Measurements from ENCODE around the gene RASSF8. TPM values are rescaled to one million over a fixed set of nuclear protein-coding genes. Genes with fewer than 3 reads are reported as not detected.

RASSF8 gene
- total and polyA plus RNA-seq, 2 of the 8 experiments (the other 6 are each of a cell fraction or from before 2014, with no cell fraction given) = 6.4 to 46.7 TPM

DNA sequence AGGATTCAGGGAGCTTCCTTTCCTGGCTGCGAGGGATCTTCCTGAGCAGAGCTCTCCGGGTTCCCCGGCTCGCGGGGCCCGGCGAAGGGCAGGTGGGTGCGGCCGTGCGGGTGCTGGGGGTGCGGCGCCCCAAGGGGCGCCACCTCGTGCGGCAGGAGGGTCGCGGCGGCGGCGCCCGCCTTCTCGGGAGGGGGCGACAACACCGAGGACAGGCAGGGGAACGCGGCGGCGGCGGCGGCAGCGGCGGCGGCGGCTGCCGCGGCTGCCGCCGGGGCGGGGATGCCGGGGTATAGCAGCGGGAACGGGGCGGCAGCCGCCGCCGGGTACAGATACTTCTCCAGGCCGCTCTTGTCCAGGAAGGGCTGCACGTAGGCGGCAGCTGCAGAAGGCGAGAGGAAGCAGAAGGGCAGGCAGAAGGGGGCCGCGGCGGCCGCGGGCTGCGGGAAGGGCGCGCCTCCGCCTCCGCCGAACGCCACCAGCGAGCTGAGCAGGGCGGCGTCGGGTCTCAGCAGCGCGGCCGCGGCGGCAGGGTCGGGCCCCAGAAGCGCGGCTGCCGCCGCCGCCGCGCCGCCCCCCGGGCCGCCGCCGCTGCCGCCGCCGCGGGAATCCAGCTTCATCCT is 163.7 kb downstream of the RASSF8 start:
- H3K4me2 ChIP-seq (ENCODE audit: insufficient read depth in 1 of 2, low read depth in 2 of 2, low read length in 2 of 2) = peak overlapping the region; percentile 84 to 85
- H3K4ac ChIP-seq (replicated peaks; ENCODE audit: insufficient read length, low read depth, low read length) = no peak overlapping the region
- WGBS, 2 experiments (ENCODE audit: extremely low coverage in 1 of 2, insufficient coverage in 1 of 2, insufficient read length in 1 of 2, insufficient replicate concordance in 2 of 2, low coverage in 1 of 2, low lambda C conversion rate in 2 of 2, missing lambda C conversion rate in 1 of 2) = 1% methylated on average over 45 of the region's 88 CpGs; no CpG with 5 or more reads in 1 of the 2 experiments
- H3K18ac ChIP-seq (ENCODE audit: extremely low read depth, low read length) = no peak overlapping the region
- no peaks in the 10 kb centered on the region for H3K9me3 ChIP-seq (ENCODE audit: insufficient read depth in 2 of 2, low read depth in 1 of 2, low read length in 1 of 2)
- POLR2A ChIA-PET (ENCODE audit: partially characterized antibody) = interaction anchor here (0.9 to 4.7 kb wide), 5 partner anchors 8 to 73 kb away, joined by 3 to 42 read pairs (median 4); partner anchors contain the start of gene SSPN
- H3K14ac ChIP-seq (ENCODE audit: insufficient read length) = no peak overlapping the region
- H2BK120ac ChIP-seq (replicated peaks; ENCODE audit: low read depth, low read length) = no peak overlapping the region
- H3K9ac ChIP-seq (replicated peaks in 1 of 4; ENCODE audit: extremely low read depth in 1 of 4, low read depth in 3 of 4, low read length in 3 of 4) = peak overlapping the region in 1 of 4 experiments; percentile 53; a peak in 1 of 7 replicates
- CTCF ChIA-PET (ENCODE audit: partially characterized antibody) = interaction anchor here (0.5 to 1.9 kb wide), 14 partner anchors 8 to 762 kb away, joined by 3 to 8 read pairs (median 4); no protein-coding TSS in a partner anchor
- H3K4me1 ChIP-seq (replicated peaks in 1 of 4; ENCODE audit: control insufficient read depth in 3 of 4, insufficient read depth in 4 of 4, low read length in 3 of 4) = peaks cover 0 to 14% (median 7%) of the 10 kb centered on the region in 4 experiments; a peak in 6 of 7 replicates
- H2BK15ac ChIP-seq (ENCODE audit: low read length) = no peak overlapping the region
- H2BK5ac ChIP-seq (ENCODE audit: low read depth, low read length) = no peak overlapping the region
- H3K4me3 ChIP-seq (ENCODE audit: extremely low read depth in 1 of 4, insufficient read depth in 2 of 4, low read depth in 3 of 4, low read length in 4 of 4) = peak overlapping the region; percentile 31 to 60 (median 44)
- peaks cover 22% of the 10 kb centered on the region; the same call in 1 of the 2 replicates for H3K23me2 ChIP-seq (ENCODE audit: low read depth, low read length)
- no peak overlapping the region; the same call in 1 of the 2 replicates for H4K8ac ChIP-seq (ENCODE audit: extremely low read depth, insufficient read depth, low read length)
- H4K91ac ChIP-seq (replicated peaks; ENCODE audit: insufficient read length, low read length) = no peak overlapping the region
- peaks cover 0 to 5% (median 0%) of the 10 kb centered on the region in 4 experiments; a peak in 1 of 8 replicates for H3K36me3 ChIP-seq (ENCODE audit: control insufficient read depth in 2 of 4, insufficient read depth in 4 of 4, low read length in 3 of 4)
- no peak overlapping the region; the same call in 1 of the 2 replicates for H2AFZ ChIP-seq (ENCODE audit: low read length)
- H4K5ac ChIP-seq (ENCODE audit: insufficient read length, low read depth, low read length) = no peak overlapping the region
- H3K27ac ChIP-seq (ENCODE audit: low read depth, low read length) = no peak overlapping the region
- no peaks in the 10 kb centered on the region for H4K20me1 ChIP-seq (replicated peaks in 1 of 2; ENCODE audit: control insufficient read depth in 1 of 2, insufficient read depth in 2 of 2, low read length in 2 of 2)
- no peaks in the 10 kb centered on the region for H3K79me1 ChIP-seq (ENCODE audit: low read depth, low read length)
- peaks cover 35 to 66% (median 53%) of the 10 kb centered on the region in 4 experiments for H3K27me3 ChIP-seq (replicated peaks in 1 of 4; ENCODE audit: control insufficient read depth in 3 of 4, extremely low read depth in 1 of 4, insufficient read depth in 3 of 4, low read length in 3 of 4)
- no peaks in the 10 kb centered on the region for H3K79me2 ChIP-seq (ENCODE audit: control insufficient read depth in 1 of 2, insufficient read depth in 2 of 2, low read length in 2 of 2)
- H2BK12ac ChIP-seq (ENCODE audit: low read depth, low read length) = no peak overlapping the region
- no peak overlapping the region for H3K23ac ChIP-seq (ENCODE audit: insufficient read length)
- DNase-seq (ENCODE audit: low read depth in 1 of 2, low spot score in 2 of 2) (peak in 1 of 2 experiments; percentile 63), FAIRE-seq (no peak)
- H2BK20ac ChIP-seq (ENCODE audit: low read length) = no peak overlapping the region
- H3K56ac ChIP-seq (replicated peaks; ENCODE audit: insufficient read length, low read depth, low read length) = no peak overlapping the region
- H2AK5ac ChIP-seq (ENCODE audit: low read depth, low read length) = no peak overlapping the region
- no peak for TF ChIP-seq SRF (IDR thresholded peaks at IDR 0.05; ENCODE audit: low read depth, low read length)
- peak; percentile 86 for TF ChIP-seq SUZ12 (IDR thresholded peaks at IDR 0.05; ENCODE audit: low read length)
- no peak for TF ChIP-seq EP300 (IDR thresholded peaks at IDR 0.05; ENCODE audit: borderline replicate concordance in 1 of 2, low read depth in 2 of 2, low read length in 2 of 2)
- TF ChIP-seq, protein P1, sequence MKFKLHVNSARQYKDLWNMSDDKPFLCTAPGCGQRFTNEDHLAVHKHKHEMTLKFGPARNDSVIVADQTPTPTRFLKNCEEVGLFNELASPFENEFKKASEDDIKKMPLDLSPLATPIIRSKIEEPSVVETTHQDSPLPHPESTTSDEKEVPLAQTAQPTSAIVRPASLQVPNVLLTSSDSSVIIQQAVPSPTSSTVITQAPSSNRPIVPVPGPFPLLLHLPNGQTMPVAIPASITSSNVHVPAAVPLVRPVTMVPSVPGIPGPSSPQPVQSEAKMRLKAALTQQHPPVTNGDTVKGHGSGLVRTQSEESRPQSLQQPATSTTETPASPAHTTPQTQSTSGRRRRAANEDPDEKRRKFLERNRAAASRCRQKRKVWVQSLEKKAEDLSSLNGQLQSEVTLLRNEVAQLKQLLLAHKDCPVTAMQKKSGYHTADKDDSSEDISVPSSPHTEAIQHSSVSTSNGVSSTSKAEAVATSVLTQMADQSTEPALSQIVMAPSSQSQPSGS (IDR thresholded peaks at IDR 0.05; ENCODE audit: low read length) = no peak
- no peak for TF ChIP-seq CEBPB (IDR thresholded peaks at IDR 0.05; ENCODE audit: low read depth, low read length)
- 0 out of 2 replicates have a peak, but pooled peaks have one; percentile 28 for TF ChIP-seq RBBP5 (IDR thresholded peaks at IDR 0.05; ENCODE audit: borderline replicate concordance, low read depth, low read length)
- TF ChIP-seq NANOG (IDR thresholded peaks at IDR 0.05; ENCODE audit: insufficient read depth, low read depth, low read length, poor library complexity, severe bottlenecking) = no peak
- TF ChIP-seq BACH1 (IDR thresholded peaks at IDR 0.05; ENCODE audit: low read length) = no peak
- TF ChIP-seq RAD21 (IDR thresholded peaks at IDR 0.05 in 1 of 2, conservative IDR thresholded peaks at IDR 0.05 in 1 of 2; ENCODE audit: low read depth in 2 of 2, low read length in 2 of 2) = no peak
- no peak for TF ChIP-seq SP1 (IDR thresholded peaks at IDR 0.05; ENCODE audit: low read depth, low read length)
